Ishikawa (cell line): ENCODE data around the gene ZNF205.

Source experiments
- CEBPB ChIP-seq: IDR thresholded peaks from 2 replicates; pipeline ENCODE4 v1.6.1; 2012
- CREB1 ChIP-seq: IDR thresholded peaks from 2 replicates; pipeline ENCODE4 v1.6.1; 2012; ENCODE audit warnings: low read depth
- EGR1 ChIP-seq: IDR thresholded peaks from 2 replicates; pipeline ENCODE4 v1.6.1; 2012
- EP300 ChIP-seq: IDR thresholded peaks from 2 replicates; pipeline ENCODE4 v1.6.1; 2012; ENCODE audit warnings: borderline replicate concordance
- FOXM1 ChIP-seq: IDR thresholded peaks from 2 replicates; pipeline ENCODE4 v1.6.1; 2012; ENCODE audit warnings: low read depth, borderline replicate concordance
- MAX ChIP-seq: IDR thresholded peaks from 2 replicates; pipeline ENCODE4 v1.6.1; 2012
- RAD21 ChIP-seq: IDR thresholded peaks from 2 replicates; pipeline ENCODE4 v1.6.1; 2012; ENCODE audit warnings: low read depth
- REST ChIP-seq: IDR thresholded peaks from 2 replicates; pipeline ENCODE4 v1.6.1; 2012; ENCODE audit warnings: low read depth, mild to moderate bottlenecking
- TAF1 ChIP-seq: IDR thresholded peaks from 2 replicates; pipeline ENCODE4 v1.6.1; 2012; ENCODE audit warnings: low read depth, mild to moderate bottlenecking
- TCF12 ChIP-seq: IDR thresholded peaks from 2 replicates; pipeline ENCODE4 v1.6.1; 2012; ENCODE audit warnings: low read depth
- TEAD4 ChIP-seq: IDR thresholded peaks from 2 replicates; pipeline ENCODE4 v1.6.1; 2012
- USF1 ChIP-seq: IDR thresholded peaks from 2 replicates; pipeline ENCODE4 v1.6.1; 2012
- YY1 ChIP-seq: IDR thresholded peaks from 2 replicates; pipeline ENCODE4 v1.6.1; 2012; ENCODE audit warnings: low read depth
- ZBTB7A ChIP-seq: IDR thresholded peaks from 2 replicates; pipeline ENCODE4 v1.6.1; 2012; ENCODE audit warnings: low read depth

- TF ChIP-seq MAX (no peak), ZBTB7A (no peak), EP300 (no peak), REST (no peak), RAD21 (no peak), FOXM1 (no peak), CREB1 (no peak), YY1 (no peak), TAF1 (no peak), EGR1 (no peak), CEBPB (no peak), USF1 (no peak), TEAD4 (no peak), TCF12 (no peak)
These were observed 29.5 kb downstream of the ZNF205 start for GRCh38 chr16:3141781-3142311.
